GM18519 (cell line): ENCODE results near the gene CHST11.
"Not testable (repeated sequence)": the region's sequence is repeated elsewhere in the genome, so short reads cannot be mapped to it uniquely, and the experiment has no call there.

Experiments used
- ATAC-seq: cut with Tn5 transposase; IDR thresholded peaks from one replicate; pipeline ENCODE4 v1.9.1; 2021; ENCODE audit warnings: mild to moderate bottlenecking, moderate library complexity; ENCODE audit not compliant: unreplicated experiment, low FRiP score

The CHST11 gene

DNA sequence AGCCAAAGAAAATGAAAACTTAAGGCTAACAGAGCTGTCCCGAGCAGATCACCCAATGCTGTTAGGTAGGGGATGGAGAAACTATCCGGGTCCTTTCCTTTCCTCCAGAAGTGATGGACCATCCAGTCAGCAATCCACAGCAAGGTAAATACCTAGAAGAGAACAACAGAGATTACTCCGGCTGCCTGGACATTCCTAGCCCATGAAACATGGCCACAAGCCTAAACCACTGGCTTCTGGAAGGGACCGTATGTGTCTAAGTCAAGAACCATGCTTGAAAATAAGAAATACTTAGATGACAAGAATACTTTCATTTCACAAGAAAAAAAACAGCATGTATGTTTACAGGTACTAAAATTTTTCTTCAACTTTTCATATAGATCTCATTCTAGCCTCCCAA, 348.4 kb downstream of the CHST11 start:
- no peak for ATAC-seq

DNA sequence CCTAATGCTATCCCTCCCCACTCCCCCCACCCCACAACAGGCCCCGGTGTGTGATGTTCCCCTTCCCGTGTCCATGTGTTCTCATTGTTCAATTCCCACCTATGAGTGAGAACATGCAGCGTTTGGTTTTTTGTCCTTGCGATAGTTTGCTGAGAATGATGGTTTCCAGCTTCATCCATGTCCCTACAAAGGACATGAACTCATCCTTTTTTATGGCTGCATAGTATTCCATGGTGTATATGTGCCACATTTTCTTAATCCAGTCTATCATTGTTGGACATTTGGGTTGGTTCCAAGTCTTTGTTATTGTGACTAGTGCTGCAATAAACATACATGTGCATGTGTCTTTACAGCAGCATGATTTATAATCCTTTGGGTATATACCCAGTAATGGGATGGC, 349.4 kb downstream of the CHST11 start:
- ATAC-seq: not testable (repeated sequence)

DNA sequence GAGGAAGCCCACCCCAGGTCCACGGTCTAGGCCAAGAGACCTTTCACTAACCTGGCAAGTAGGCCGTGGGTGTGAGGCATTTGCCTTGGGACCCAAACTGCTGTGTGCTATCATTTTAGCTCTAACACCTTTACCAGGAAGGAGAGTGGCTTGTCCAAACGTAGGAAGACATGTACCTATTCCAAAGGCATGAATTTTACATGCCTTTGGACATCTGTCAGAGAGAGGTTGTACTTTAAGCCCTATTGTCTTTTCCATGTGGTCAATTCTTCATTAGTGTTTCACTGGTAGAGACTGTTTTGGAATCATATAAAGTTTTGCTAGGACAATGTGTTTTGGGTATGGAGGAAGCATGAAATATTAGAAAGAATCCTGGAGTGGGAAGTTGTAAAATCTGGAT, 352.5 kb downstream of the CHST11 start:
- no peak for ATAC-seq

GRCh38 chr12:104809706-104810385, 353.1 kb downstream of the CHST11 start:
- no peak for ATAC-seq
